OCI-LY3 (cell line): ENCODE results near the gene TRIM13.

Source experiments
- H2AFZ ChIP-seq: fragments of 200-600, 300-600 bp; shearing (Covaris generic); 2 replicates; pipeline ENCODE4 v1.6.0; 2014; ENCODE audit warnings: antibody characterized with exemption, low read depth, low read length
- H3K27ac ChIP-seq: fragments of 200-600, 300-600 bp; sonication (generic); 2 replicates; pipeline ENCODE4 v1.5.1; 2014; ENCODE audit warnings: mild to moderate bottlenecking, low read length, moderate library complexity, mixed read lengths
- H3K27me3 ChIP-seq: fragments of 200-600, 300-600 bp; sonication (generic); 2 replicates; pipeline ENCODE4 v1.6.1; 2014; ENCODE audit warnings: low read depth, low read length, mixed read lengths
- H3K36me3 ChIP-seq: fragments of 200-600, 300-600 bp; sonication (generic); replicated peaks from 2 replicates; pipeline ENCODE3; 2014; ENCODE audit warnings: low read depth, low read length, mixed read lengths
- H3K4me1 ChIP-seq: fragments of 300-600, 200-600 bp; sonication (generic); 2 replicates; pipeline ENCODE4 v1.6.1; 2014; ENCODE audit warnings: low read length, mixed read lengths
- H3K4me2 ChIP-seq: fragments of 200-600, 300-600 bp; sonication (generic); 2 replicates; pipeline ENCODE4 v1.6.1; 2014; ENCODE audit warnings: low read length, mixed read lengths
- H3K4me3 ChIP-seq: fragments of 300-600, 200-600 bp; sonication (generic); 2 replicates; pipeline ENCODE4 v1.5.1; 2014; ENCODE audit warnings: antibody characterized with exemption, mild to moderate bottlenecking, low read length, moderate library complexity
- H3K79me2 ChIP-seq: fragments of 300-600, 200-600 bp; shearing (Covaris generic); 2 replicates; pipeline ENCODE4 v1.6.1; 2014; ENCODE audit warnings: mild to moderate bottlenecking, low read length, mixed read lengths
- H3K9ac ChIP-seq: fragments of 300-600, 200-600 bp; shearing (Covaris generic); 2 replicates; pipeline ENCODE4 v1.6.0; 2014; ENCODE audit warnings: mild to moderate bottlenecking, low read length, moderate library complexity
- H3K9me3 ChIP-seq: fragments of 200-600, 300-600 bp; shearing (Covaris generic); 2 replicates; pipeline ENCODE4 v1.6.1; 2014; ENCODE audit warnings: low read length, mixed read lengths; ENCODE audit not compliant: insufficient read depth
- H4K20me1 ChIP-seq: fragments of 200-600, 300-600 bp; sonication (generic); 2 replicates; pipeline ENCODE4 v1.6.1; 2016; ENCODE audit warnings: low read length, mixed read lengths; ENCODE audit not compliant: insufficient read depth
- CTCF ChIP-seq: fragments of 200-600, 300-600 bp; sonication (generic); IDR thresholded peaks from 2 replicates; pipeline ENCODE4 v1.5.1; 2014; ENCODE audit warnings: antibody characterized with exemption, low read length, low read depth
- EZH2phosphoT487 ChIP-seq: fragments of 200-600 bp; shearing (Covaris generic); IDR thresholded peaks from 2 replicates; pipeline ENCODE4 v1.6.1; 2018; ENCODE audit warnings: antibody characterized with exemption, mixed run types, low read depth

Gene TRIM13

GRCh38 chr13:50015750-50016149 is 18.9 kb downstream of the TRIM13 start:
- Histone ChIP-seq H3K9me3 (no peaks in the 10 kb centered on the region), H3K9ac (no peak overlapping the region), H3K4me1 (no peaks in the 10 kb centered on the region), H3K27ac (no peak overlapping the region), H2AFZ (no peak overlapping the region), H3K4me2 (no peak overlapping the region), H3K79me2 (peaks cover 17% of the 10 kb centered on the region; the same call in 1 of the 2 replicates), H4K20me1 (peaks cover 27% of the 10 kb centered on the region), H3K27me3 (no peaks in the 10 kb centered on the region), H3K36me3 (peaks cover 53% of the 10 kb centered on the region), H3K4me3 (no peak overlapping the region)
- TF ChIP-seq EZH2phosphoT487, result no peak
- TF ChIP-seq CTCF, result no peak

- peaks cover 23% of the 10 kb centered on the region for H4K20me1 ChIP-seq
- no peak overlapping the region for H3K4me2 ChIP-seq
These were observed 19.6 kb downstream of the TRIM13 start for GRCh38 chr13:50016444-50016843.

GRCh38 chr13:50017819-50018218 is 21.0 kb downstream of the TRIM13 start:
- Histone ChIP-seq H3K9me3 (no peaks in the 10 kb centered on the region), H3K9ac (no peak overlapping the region), H3K36me3 (peaks cover 43% of the 10 kb centered on the region), H3K4me1 (no peaks in the 10 kb centered on the region), H3K4me2 (no peak overlapping the region), H3K27me3 (no peaks in the 10 kb centered on the region), H3K27ac (no peak overlapping the region), H3K79me2 (peaks cover 4% of the 10 kb centered on the region; the same call in 1 of the 2 replicates), H2AFZ (no peak overlapping the region), H4K20me1 (peaks cover 10% of the 10 kb centered on the region; the same call in 1 of the 2 replicates), H3K4me3 (no peak overlapping the region)
- TF ChIP-seq EZH2phosphoT487 (no peak), CTCF (no peak)

More at GRCh38 chr13:50016444-50016843, 19.6 kb downstream of the TRIM13 start:
- no peak for TF ChIP-seq EZH2phosphoT487
- no peak for TF ChIP-seq CTCF
- H3K36me3 ChIP-seq, result peaks cover 51% of the 10 kb centered on the region
- no peak overlapping the region for H2AFZ ChIP-seq
- H3K9ac ChIP-seq, result no peak overlapping the region
- H3K79me2 ChIP-seq, result peaks cover 17% of the 10 kb centered on the region; the same call in 1 of the 2 replicates
- H3K9me3 ChIP-seq, result no peaks in the 10 kb centered on the region
- H3K27ac ChIP-seq, result no peak overlapping the region
- no peak overlapping the region for H3K4me3 ChIP-seq
- no peaks in the 10 kb centered on the region for H3K4me1 ChIP-seq
- no peaks in the 10 kb centered on the region for H3K27me3 ChIP-seq

- no peak overlapping the region for H2AFZ ChIP-seq
- H3K36me3 ChIP-seq, result peaks cover 37% of the 10 kb centered on the region
- H3K27ac ChIP-seq, result no peak overlapping the region
These were observed 28.6 kb downstream of the TRIM13 start for GRCh38 chr13:50025436-50025835.

More at GRCh38 chr13:50025436-50025835, 28.6 kb downstream of the TRIM13 start:
- H3K27me3 ChIP-seq, result no peaks in the 10 kb centered on the region
- H3K79me2 ChIP-seq, result no peaks in the 10 kb centered on the region
- no peak overlapping the region for H3K9ac ChIP-seq
- peaks cover 20% of the 10 kb centered on the region for H4K20me1 ChIP-seq
- no peak overlapping the region for H3K4me3 ChIP-seq
- peaks cover 35% of the 10 kb centered on the region for H3K4me1 ChIP-seq
- H3K9me3 ChIP-seq, result no peaks in the 10 kb centered on the region
- TF ChIP-seq CTCF, result no peak
- TF ChIP-seq EZH2phosphoT487, result no peak
- no peak overlapping the region for H3K4me2 ChIP-seq
